Testis (tissue), 3 donors: ENCODE data around the gene CACNG4. TPM values are rescaled to one million over a fixed set of nuclear protein-coding genes. Genes with fewer than 3 reads are reported as not detected.
A peak's percentile ranks its signal among the peaks of the same experiment; 100 is the strongest.

ENCODE experiments used
- DNase-seq: peaks from one replicate; pipeline ENCODE4 v3.0.0-alpha.2; 2019
- H3K27ac ChIP-seq, 2 donors: fragments of 200-600 bp; sonication (generic); one replicate each; pipeline ENCODE4 v1.5.1; 2019
- H3K27me3 ChIP-seq: fragments of 200-600 bp; sonication (generic); one replicate; pipeline ENCODE4 v1.5.1; 2019
- H3K36me3 ChIP-seq: fragments of 200-600 bp; sonication (generic); one replicate; pipeline ENCODE4 v1.5.1; 2017; ENCODE audit warnings: low read depth; ENCODE audit errors: missing control alignments
- H3K4me1 ChIP-seq: fragments of 200-600 bp; sonication (generic); one replicate; pipeline ENCODE4 v1.5.1; 2019
- H3K4me3 ChIP-seq, 2 donors: fragments of 200-600 bp; sonication (generic); one replicate each; pipeline ENCODE4 v1.5.1; 2017 to 2019
- H3K9me3 ChIP-seq: fragments of 200-600 bp; sonication (generic); one replicate; pipeline ENCODE4 v1.5.1; 2017
- POLR2A ChIP-seq: fragments of 450-650 bp; IDR thresholded peaks from one replicate; pipeline ENCODE4 v1.6.1; 2017; ENCODE audit warnings: antibody characterized with exemption, mild to moderate bottlenecking, moderate library complexity
- WGBS, 2 donors: methylation state at CpG; one replicate each; pipeline ENCODE4 v1.1.5; 2018; 5-methylcytosine and 5-hydroxymethylcytosine counted together
- intact Hi-C: fragments of 100-400 bp; cut with DNase I; formaldehyde crosslinking; loops from one replicate; pipeline ENCODE4 v1.15.1; 2023; ENCODE audit warnings: low total_unique reads
- polyA plus RNA-seq: library from polyadenylated mRNA; stranded (reverse); fragments of 350-450 nt; fragmentation: Illumina TruSeq; extraction: RNeasy Lipid Tissue Mini Kit (QIAGEN cat#74804); gene quantifications from one replicate; pipeline ENCODE4 v1.2.3, GENCODE V29; 2014; ENCODE audit warnings: low read depth, low replicate concordance; ENCODE audit not compliant: insufficient read depth
- total RNA-seq, 2 donors: library from RNA; depleted of rRNA; stranded (reverse); fragments of >200 nt; gene quantifications; one replicate each; pipeline ENCODE4 v1.2.3, GENCODE V29; 2016
- TF ChIP-seq, protein P1 (sequence below), 3 experiments: fragments of 450-650 bp in 2 of 3; fragments of 200-600 bp in 1 of 3; sonication (generic) in 1 of 3; IDR thresholded peaks; one replicate each; pipeline ENCODE4 v1.5.1; 2016 to 2019; ENCODE audit warnings: antibody characterized with exemption in 3 of 3, mild to moderate bottlenecking in 2 of 3, moderate library complexity in 1 of 3

CACNG4 gene
- total and polyA plus RNA-seq, 3 donors from 2014 or later, result 0.16 to 0.81 (median 0.46) TPM

DNA sequence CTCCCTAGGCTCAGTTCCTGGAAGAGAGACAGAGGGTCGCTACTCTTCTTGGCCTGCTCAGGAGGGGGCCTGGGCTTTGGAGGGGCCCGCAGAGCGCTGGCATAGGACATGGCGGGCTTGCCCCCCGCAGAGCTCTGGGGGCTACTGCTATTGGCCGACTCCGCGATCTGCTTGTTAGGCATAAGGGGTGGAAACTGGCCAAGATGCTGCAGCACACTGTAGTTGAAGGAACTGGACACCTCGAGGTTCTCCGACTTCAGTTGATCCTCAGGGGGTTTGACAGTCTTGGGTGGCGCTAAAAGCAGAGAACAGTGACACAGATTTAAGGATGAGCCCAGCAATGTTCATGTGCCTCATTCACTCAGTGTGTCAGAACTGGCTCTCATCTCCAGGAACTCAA, 113.8 kb downstream of the CACNG4 start:
- intact Hi-C loops, result no loop called here
- no peak for DNase-seq
- no peaks in the 10 kb centered on the region for H3K27me3 ChIP-seq
- H3K9me3 ChIP-seq, result no peaks in the 10 kb centered on the region
- H3K4me3 ChIP-seq, result no peak overlapping the region
- H3K4me1 ChIP-seq, result no peaks in the 10 kb centered on the region
- TF ChIP-seq, protein P1, sequence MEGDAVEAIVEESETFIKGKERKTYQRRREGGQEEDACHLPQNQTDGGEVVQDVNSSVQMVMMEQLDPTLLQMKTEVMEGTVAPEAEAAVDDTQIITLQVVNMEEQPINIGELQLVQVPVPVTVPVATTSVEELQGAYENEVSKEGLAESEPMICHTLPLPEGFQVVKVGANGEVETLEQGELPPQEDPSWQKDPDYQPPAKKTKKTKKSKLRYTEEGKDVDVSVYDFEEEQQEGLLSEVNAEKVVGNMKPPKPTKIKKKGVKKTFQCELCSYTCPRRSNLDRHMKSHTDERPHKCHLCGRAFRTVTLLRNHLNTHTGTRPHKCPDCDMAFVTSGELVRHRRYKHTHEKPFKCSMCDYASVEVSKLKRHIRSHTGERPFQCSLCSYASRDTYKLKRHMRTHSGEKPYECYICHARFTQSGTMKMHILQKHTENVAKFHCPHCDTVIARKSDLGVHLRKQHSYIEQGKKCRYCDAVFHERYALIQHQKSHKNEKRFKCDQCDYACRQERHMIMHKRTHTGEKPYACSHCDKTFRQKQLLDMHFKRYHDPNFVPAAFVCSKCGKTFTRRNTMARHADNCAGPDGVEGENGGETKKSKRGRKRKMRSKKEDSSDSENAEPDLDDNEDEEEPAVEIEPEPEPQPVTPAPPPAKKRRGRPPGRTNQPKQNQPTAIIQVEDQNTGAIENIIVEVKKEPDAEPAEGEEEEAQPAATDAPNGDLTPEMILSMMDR (IDR thresholded peaks at IDR 0.05), result no peak
- TF ChIP-seq POLR2A, result no peak
- 86 to 92% methylated on average over 7 to 11 of the region's 11 CpGs for WGBS, 2 donors
- no peaks in the 10 kb centered on the region for H3K36me3 ChIP-seq
- H3K27ac ChIP-seq, result no peak overlapping the region

DNA sequence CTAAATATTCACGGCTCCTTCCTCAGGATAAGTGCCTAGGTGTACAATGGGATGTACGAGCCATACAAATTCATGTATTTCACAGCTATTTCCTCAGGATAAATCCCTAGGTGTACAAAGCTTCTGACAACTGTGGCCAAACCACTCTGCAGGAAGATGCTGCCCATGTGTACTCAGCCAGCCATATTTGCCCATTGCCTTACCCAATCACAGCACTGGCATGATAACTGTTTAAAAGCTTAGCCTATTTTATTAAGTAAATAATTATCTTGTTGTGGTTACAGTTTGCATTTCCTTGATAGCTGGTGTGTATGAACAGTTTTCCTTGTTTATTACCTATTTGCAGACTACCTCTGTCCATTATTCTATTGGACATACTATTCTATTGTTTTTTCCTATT, 115.0 kb downstream of the CACNG4 start:
- Histone ChIP-seq H3K4me3 (no peak overlapping the region), H3K9me3 (no peaks in the 10 kb centered on the region), H3K27me3 (no peaks in the 10 kb centered on the region), H3K4me1 (no peaks in the 10 kb centered on the region), H3K27ac (peak overlapping the region in 1 of 2 donors; percentile 28), H3K36me3 (no peaks in the 10 kb centered on the region)
- DNase-seq, result no peak
- intact Hi-C loops, result no loop called here
- TF ChIP-seq POLR2A, result no peak
- TF ChIP-seq, protein P1 (IDR thresholded peaks at IDR 0.05), result no peak
- 71 to 75% methylated on average over 2 of the region's 2 CpGs for WGBS, 2 donors

DNA sequence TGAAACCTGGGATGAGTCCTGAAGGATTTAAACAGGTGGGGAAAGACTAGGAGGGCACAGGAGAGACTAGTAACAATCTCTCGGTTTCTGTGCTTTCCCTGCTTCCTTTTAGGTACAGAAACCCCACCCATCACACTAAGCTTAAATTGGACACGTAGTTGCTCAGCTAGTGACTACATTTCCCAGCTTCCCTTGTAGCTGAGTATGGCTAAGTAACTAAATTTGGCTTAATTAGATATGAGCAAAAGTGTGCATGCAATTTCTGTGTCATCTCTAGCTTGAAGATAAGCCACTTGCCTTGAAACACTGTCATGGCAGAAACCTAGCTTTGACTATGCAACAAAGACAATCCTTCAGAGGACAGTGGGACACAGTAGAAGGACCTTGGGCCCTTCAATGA, 116.3 kb downstream of the CACNG4 start:
- 89 to 92% methylated on average over 2 of the region's 2 CpGs for whole genome bisulfite sequencing, 2 donors
- no peak overlapping the region for H3K4me3 ChIP-seq
- intact Hi-C loops, result no loop called here
- H3K27me3 ChIP-seq, result no peaks in the 10 kb centered on the region
- no peaks in the 10 kb centered on the region for H3K36me3 ChIP-seq
- H3K27ac ChIP-seq, result no peak overlapping the region
- no peak for DNase-seq
- TF ChIP-seq, protein P1 (IDR thresholded peaks at IDR 0.05), result no peak
- no peak for TF ChIP-seq POLR2A
- H3K4me1 ChIP-seq, result no peaks in the 10 kb centered on the region
- no peaks in the 10 kb centered on the region for H3K9me3 ChIP-seq

DNA sequence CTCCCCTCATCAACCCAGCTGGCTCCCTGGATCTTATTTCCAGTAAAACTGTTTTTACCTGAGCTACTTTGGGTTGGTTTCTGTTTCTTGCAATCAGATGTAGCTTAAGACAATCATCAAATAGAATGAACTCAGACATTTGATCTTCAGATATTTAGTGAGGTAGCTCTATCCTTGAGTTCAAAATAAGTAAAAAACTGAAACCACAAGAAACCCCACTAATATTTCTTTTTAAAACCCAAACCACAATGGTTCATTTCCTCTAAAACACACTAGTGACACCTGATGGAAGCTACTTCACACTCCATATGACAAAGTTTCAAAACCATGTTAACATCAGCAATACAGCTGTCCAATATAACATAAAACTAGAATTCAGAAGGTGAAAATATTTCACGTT, 117.6 kb downstream of the CACNG4 start:
- WGBS, 2 donors, result 77 to 91% methylated on average over 1 of the region's 1 CpG
- no peaks in the 10 kb centered on the region for H3K36me3 ChIP-seq
- no peaks in the 10 kb centered on the region for H3K4me1 ChIP-seq
- TF ChIP-seq, protein P1 (IDR thresholded peaks at IDR 0.05), result no peak
- no peak for TF ChIP-seq POLR2A
- DNase-seq, result no peak
- H3K4me3 ChIP-seq, result no peak overlapping the region
- intact Hi-C loops, result no loop called here
- no peaks in the 10 kb centered on the region for H3K27me3 ChIP-seq
- H3K27ac ChIP-seq, result no peak overlapping the region
- no peaks in the 10 kb centered on the region for H3K9me3 ChIP-seq

Other genes starting within 250 kb of the CACNG4 start
- under 1 TPM in 1 of 2 donors, not detected in 1; 0.55 TPM for gene CACNG5, start 129.6 kb upstream of the CACNG4 start, total RNA-seq
- gene CACNG5, start 129.6 kb upstream of the CACNG4 start, polyA plus RNA-seq, result not detected
- not detected for gene CACNG1, start 79.8 kb downstream of the CACNG4 start, total RNA-seq
- 0.69 TPM for gene CACNG1, start 79.8 kb downstream of the CACNG4 start, polyA plus RNA-seq